Neural progenitor cell (in vitro differentiated cells): Measurements from ENCODE around the gene SH3GLB1.

ENCODE experiments used
- CTCF ChIP-seq: fragments of 200-600 bp; sonication (generic); IDR thresholded peaks from 2 replicates; pipeline ENCODE4 v1.5.1; 2017; ENCODE audit warnings: antibody characterized with exemption, mild to moderate bottlenecking
- EZH2 ChIP-seq: fragments of 200-600 bp; sonication (generic); IDR thresholded peaks from 2 replicates; pipeline ENCODE4 v1.6.1; 2017; ENCODE audit warnings: antibody characterized with exemption, mild to moderate bottlenecking, moderate library complexity

DNA sequence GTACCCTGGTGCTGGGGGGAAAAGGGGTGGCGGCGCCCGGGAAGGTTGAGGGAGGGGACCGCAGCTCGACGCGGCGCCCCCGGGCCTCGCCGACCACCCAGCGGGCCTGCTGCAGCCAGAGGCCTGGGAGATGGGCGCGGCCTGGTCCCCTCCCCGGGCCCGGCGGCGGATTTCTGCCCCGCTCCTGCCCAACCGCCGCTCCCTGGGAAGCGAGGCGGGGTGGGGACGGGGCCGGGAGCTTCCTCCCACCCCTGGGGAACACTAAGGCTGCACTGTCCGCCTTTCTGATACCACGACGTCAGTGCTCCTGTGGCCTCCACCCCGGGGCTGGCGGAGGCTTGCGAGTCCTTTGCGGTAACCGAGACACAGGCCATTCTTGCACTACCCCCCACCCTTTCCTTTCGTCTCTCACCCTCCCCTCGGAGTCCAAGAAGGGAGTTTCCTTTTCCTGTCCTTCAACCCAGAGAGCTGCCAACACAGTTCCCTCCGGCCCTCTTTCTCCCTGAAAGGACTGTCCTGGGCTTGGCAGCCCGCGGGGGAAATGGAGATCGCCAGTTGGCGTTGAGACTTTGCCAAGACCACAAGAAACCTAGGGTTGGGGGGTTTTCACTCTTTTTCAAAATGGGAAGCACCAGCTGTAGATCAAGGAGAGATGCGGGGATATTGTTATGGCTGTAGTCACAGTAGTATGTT is 742 bp downstream of the SH3GLB1 start:
- TF ChIP-seq CTCF: no peak
- TF ChIP-seq EZH2: no peak
